Mesendoderm (in vitro differentiated cells): Measurements from ENCODE around the gene CCDC14.
"Not testable (repeated sequence)": the region's sequence is repeated elsewhere in the genome, so short reads cannot be mapped to it uniquely, and the experiment has no call there.

ENCODE experiments used
- DNase-seq: peaks from one replicate; pipeline ENCODE4 v3.0.0; 2013
- H2AK5ac ChIP-seq: 2 replicates; pipeline ENCODE4 v1.6.1; 2013; ENCODE audit warnings: low read length, inconsistent platforms
- H2BK120ac ChIP-seq: 2 replicates; pipeline ENCODE4 v1.6.1; 2013; ENCODE audit warnings: low read depth, mild to moderate bottlenecking, low read length, moderate library complexity, mixed read lengths
- H2BK15ac ChIP-seq: replicated peaks from 2 replicates; pipeline ENCODE4 v1.6.1; 2013; ENCODE audit warnings: low read depth, mild to moderate bottlenecking, moderate library complexity
- H2BK5ac ChIP-seq: 2 replicates; pipeline ENCODE4 v1.6.1; 2013; ENCODE audit warnings: low read length, inconsistent platforms
- H3K18ac ChIP-seq: 2 replicates; pipeline ENCODE4 v1.6.1; 2013; ENCODE audit warnings: mild to moderate bottlenecking, low read length, mixed read lengths
- H3K23ac ChIP-seq: one replicate; pipeline ENCODE4 v1.6.1; 2013; ENCODE audit warnings: low read length
- H3K27ac ChIP-seq: 2 replicates; pipeline ENCODE4 v1.5.1; 2013; ENCODE audit warnings: low read depth, mild to moderate bottlenecking, inconsistent platforms, low read length, moderate library complexity
- H3K27me3 ChIP-seq: 2 replicates; pipeline ENCODE4 v1.6.1; 2013; ENCODE audit warnings: low read length, control low read depth, mild to moderate bottlenecking, inconsistent platforms; ENCODE audit not compliant: insufficient read depth, poor library complexity
- H3K36me3 ChIP-seq: 2 replicates; pipeline ENCODE4 v1.6.1; 2013; ENCODE audit warnings: low read length, inconsistent platforms; ENCODE audit not compliant: control insufficient read depth, insufficient read depth
- H3K4ac ChIP-seq: one replicate; pipeline ENCODE4 v1.6.1; 2013; ENCODE audit warnings: low read depth, mild to moderate bottlenecking, low read length, moderate library complexity
- H3K4me1 ChIP-seq: 2 replicates; pipeline ENCODE4 v1.6.1; 2013; ENCODE audit warnings: low read depth, low read length, inconsistent platforms; ENCODE audit not compliant: control insufficient read depth
- H3K4me2 ChIP-seq: 2 replicates; pipeline ENCODE4 v1.6.1; 2013; ENCODE audit warnings: low read length
- H3K4me3 ChIP-seq: 2 replicates; pipeline ENCODE4 v1.5.1; 2013; ENCODE audit warnings: mild to moderate bottlenecking, low read length
- H3K56ac ChIP-seq: one replicate; pipeline ENCODE4 v1.6.1; 2013; ENCODE audit warnings: low read length
- H3K79me1 ChIP-seq: 2 replicates; pipeline ENCODE4 v1.6.1; 2013; ENCODE audit warnings: low read length, inconsistent platforms
- H3K79me2 ChIP-seq: 2 replicates; pipeline ENCODE4 v1.6.1; 2013; ENCODE audit warnings: mild to moderate bottlenecking, low read length; ENCODE audit not compliant: control insufficient read depth, insufficient read depth
- H3K9ac ChIP-seq: 2 replicates; pipeline ENCODE4 v1.6.1; 2013; ENCODE audit warnings: low read length, inconsistent platforms
- H4K5ac ChIP-seq: one replicate; pipeline ENCODE4 v1.6.1; 2013; ENCODE audit warnings: low read length
- H4K8ac ChIP-seq: one replicate; pipeline ENCODE4 v1.6.1; 2013; ENCODE audit warnings: low read depth, mild to moderate bottlenecking, control low read depth, low read length, moderate library complexity
- WGBS: extraction: QIAGEN DNeasy Blood & Tissue Kit; methylation state at CpG from one replicate; pipeline ENCODE4 v1.1.7; 2013; ENCODE audit warnings: low lambda C conversion rate, missing lambda C conversion rate; ENCODE audit not compliant: insufficient coverage; ENCODE audit errors: extremely low coverage; 5-methylcytosine and 5-hydroxymethylcytosine counted together

Gene CCDC14

DNA sequence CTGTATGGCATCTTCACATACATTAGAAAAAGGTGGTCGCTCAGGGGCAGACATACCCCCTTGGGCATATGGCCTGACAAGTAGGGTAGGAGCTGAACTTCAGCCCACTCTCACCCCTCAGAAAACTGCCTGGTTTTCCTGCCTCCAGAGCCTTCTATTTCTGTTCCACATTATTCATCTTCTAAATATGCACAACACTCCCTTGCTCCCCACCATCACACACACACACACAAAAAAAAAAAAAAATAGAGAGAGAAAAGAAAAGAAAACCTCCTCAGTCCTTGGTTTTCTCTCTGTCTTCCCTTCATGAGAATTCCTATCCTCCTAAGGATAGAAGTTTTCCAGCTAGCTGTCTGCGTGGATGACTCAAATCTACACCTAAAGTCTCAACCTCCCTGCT is 36.5 kb upstream of the CCDC14 start:
- Histone ChIP-seq H2BK120ac (no peak overlapping the region), H3K27ac (no peak overlapping the region), H3K79me1 (no peaks in the 10 kb centered on the region), H3K4me1 (no peaks in the 10 kb centered on the region), H3K4me2 (no peak overlapping the region), H2BK5ac (no peak overlapping the region), H3K9ac (no peak overlapping the region), H3K36me3 (no peaks in the 10 kb centered on the region), H3K56ac (no peak overlapping the region), H3K79me2 (no peaks in the 10 kb centered on the region), H2BK15ac (no peak overlapping the region), H3K4me3 (no peak overlapping the region), H3K4ac (no peak overlapping the region), H3K23ac (no peak overlapping the region), H3K27me3 (peaks cover 2% of the 10 kb centered on the region), H3K18ac (no peak overlapping the region), H4K5ac (no peak overlapping the region), H2AK5ac (no peak overlapping the region), H4K8ac (no peak overlapping the region)
- WGBS: no CpG with 5 or more reads among the region's 2 CpGs
- no peak for DNase-seq

DNA sequence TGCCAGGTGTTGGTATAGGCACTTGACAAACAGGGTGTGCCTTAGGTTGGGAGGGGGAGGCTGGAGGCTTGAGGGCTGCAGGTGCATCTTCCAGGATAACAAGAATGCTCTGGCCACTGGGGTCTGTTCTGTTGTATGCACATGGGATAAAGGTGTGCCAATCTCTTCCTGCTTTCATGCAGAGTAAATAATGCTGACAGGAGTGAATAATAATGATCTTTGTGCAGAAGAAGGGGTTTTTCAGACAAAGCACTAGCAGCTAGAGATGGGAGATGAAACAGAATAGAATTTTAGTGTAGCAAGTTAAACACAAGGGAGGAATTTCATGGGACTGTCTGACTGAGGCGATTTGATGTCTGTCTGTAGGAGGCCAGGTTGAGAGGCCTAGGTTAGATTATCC is 32.8 kb upstream of the CCDC14 start:
- Histone ChIP-seq H3K4ac (no peak overlapping the region), H4K8ac (no peak overlapping the region), H3K9ac (no peak overlapping the region), H3K4me1 (no peaks in the 10 kb centered on the region), H3K27me3 (peaks cover 18% of the 10 kb centered on the region), H3K36me3 (no peaks in the 10 kb centered on the region), H3K79me2 (no peaks in the 10 kb centered on the region), H3K4me2 (no peak overlapping the region), H3K23ac (no peak overlapping the region), H3K18ac (no peak overlapping the region), H3K56ac (no peak overlapping the region), H3K27ac (no peak overlapping the region), H2AK5ac (no peak overlapping the region), H2BK5ac (no peak overlapping the region), H2BK15ac (no peak overlapping the region), H3K4me3 (no peak overlapping the region), H2BK120ac (no peak overlapping the region), H3K79me1 (no peaks in the 10 kb centered on the region), H4K5ac (no peak overlapping the region)
- no peak for DNase-seq
- WGBS: no CpG with 5 or more reads among the region's 1 CpG

- H3K23ac ChIP-seq, H2BK5ac ChIP-seq, H3K56ac ChIP-seq, H2BK120ac ChIP-seq, H3K4me1 ChIP-seq, H3K18ac ChIP-seq, H3K27ac ChIP-seq, H3K79me2 ChIP-seq, H2BK15ac ChIP-seq, H3K79me1 ChIP-seq, H3K4ac ChIP-seq, H3K9ac ChIP-seq, H2AK5ac ChIP-seq, H3K4me2 ChIP-seq, H4K8ac ChIP-seq, H4K5ac ChIP-seq, H3K4me3 ChIP-seq, H3K36me3 ChIP-seq, DNase-seq: not testable (repeated sequence)
- no CpG with 5 or more reads among the region's 49 CpGs for WGBS
- peaks cover 20% of the 10 kb centered on the region for H3K27me3 ChIP-seq
Measured at GRCh38 chr3:123991730-123992588, 30.9 kb upstream of the CCDC14 start, which contains the start of gene ROPN1. Gene ROPN1 (minus strand): TSS chr3:123992124. CDS start chr3:123980481, 11,643 bp downstream.

GRCh38 chr3:123986427-123986826 is 25.4 kb upstream of the CCDC14 start:
- Histone ChIP-seq H3K23ac (no peak overlapping the region), H3K56ac (no peak overlapping the region), H3K4me1 (no peaks in the 10 kb centered on the region), H2BK5ac (no peak overlapping the region), H2AK5ac (no peak overlapping the region), H3K27me3 (peaks cover 19% of the 10 kb centered on the region), H3K79me2 (no peaks in the 10 kb centered on the region), H3K18ac (no peak overlapping the region), H2BK15ac (no peak overlapping the region), H3K27ac (no peak overlapping the region), H4K5ac (no peak overlapping the region), H2BK120ac (no peak overlapping the region), H3K4ac (no peak overlapping the region), H3K9ac (no peak overlapping the region), H3K4me3 (no peak overlapping the region), H3K79me1 (no peaks in the 10 kb centered on the region), H3K4me2 (no peak overlapping the region), H4K8ac (no peak overlapping the region), H3K36me3 (no peaks in the 10 kb centered on the region)
- DNase-seq: no peak
- WGBS: no CpG with 5 or more reads among the region's 3 CpGs

GRCh38 chr3:123984957-123985356 is 23.9 kb upstream of the CCDC14 start:
- H3K56ac ChIP-seq: no peak overlapping the region
- no peak overlapping the region for H3K18ac ChIP-seq
- no peak overlapping the region for H2BK15ac ChIP-seq
- H3K4me2 ChIP-seq: no peak overlapping the region
- H3K9ac ChIP-seq: no peak overlapping the region
- H2BK120ac ChIP-seq: no peak overlapping the region
- no peak overlapping the region for H4K5ac ChIP-seq
- no peak overlapping the region for H3K4ac ChIP-seq
- no peak overlapping the region for H3K4me3 ChIP-seq
- no peaks in the 10 kb centered on the region for H3K36me3 ChIP-seq
- H3K27ac ChIP-seq: no peak overlapping the region
- H3K79me2 ChIP-seq: no peaks in the 10 kb centered on the region
- H2BK5ac ChIP-seq: no peak overlapping the region
- no peak overlapping the region for H2AK5ac ChIP-seq
- H3K79me1 ChIP-seq: no peaks in the 10 kb centered on the region
- H3K4me1 ChIP-seq: no peaks in the 10 kb centered on the region
- WGBS: no CpG with 5 or more reads among the region's 3 CpGs
- DNase-seq: no peak
- no peak overlapping the region for H3K23ac ChIP-seq
- H4K8ac ChIP-seq: no peak overlapping the region
- H3K27me3 ChIP-seq: peaks cover 10% of the 10 kb centered on the region

- Histone ChIP-seq H4K8ac (no peak overlapping the region), H3K27me3 (peaks cover 7% of the 10 kb centered on the region), H3K56ac (no peak overlapping the region), H3K79me1 (no peaks in the 10 kb centered on the region), H3K36me3 (no peaks in the 10 kb centered on the region), H2BK5ac (no peak overlapping the region), H3K23ac (no peak overlapping the region), H3K27ac (no peak overlapping the region), H3K4me3 (no peak overlapping the region), H3K9ac (no peak overlapping the region), H2AK5ac (no peak overlapping the region), H3K18ac (no peak overlapping the region), H4K5ac (no peak overlapping the region), H3K4me1 (no peaks in the 10 kb centered on the region), H3K4me2 (no peak overlapping the region), H3K79me2 (no peaks in the 10 kb centered on the region), H3K4ac (no peak overlapping the region), H2BK15ac (no peak overlapping the region), H2BK120ac (no peak overlapping the region)
- no peak for DNase-seq
- WGBS: 100% methylated on average over 1 of the region's 1 CpG
Measured at GRCh38 chr3:123984350-123984749, 23.3 kb upstream of the CCDC14 start.
